ENCODE data around the gene LARP1.

LARP1 gene

DNA sequence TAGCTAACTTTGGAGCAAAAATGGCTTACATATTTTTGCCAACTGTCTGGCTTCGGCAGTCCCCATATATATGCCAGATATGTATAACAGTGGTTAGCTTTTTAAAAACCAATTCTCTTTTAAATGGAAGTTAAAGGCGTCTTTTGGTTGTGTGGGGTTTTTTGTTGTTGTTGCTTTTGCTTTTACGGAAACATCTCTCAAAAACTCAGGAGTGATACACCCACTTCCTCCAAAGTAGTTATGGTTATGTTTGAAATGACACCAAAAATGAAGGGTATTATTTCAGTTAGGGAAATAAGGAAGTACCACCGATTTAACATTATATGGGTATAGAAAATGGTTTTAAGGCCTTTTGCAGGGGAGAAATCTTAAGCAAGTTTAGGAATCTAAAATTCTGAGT lies 105.6 kb downstream of the LARP1 start:
- peak in 1 of 2 donors; percentile 19 for DNase-seq

DNA sequence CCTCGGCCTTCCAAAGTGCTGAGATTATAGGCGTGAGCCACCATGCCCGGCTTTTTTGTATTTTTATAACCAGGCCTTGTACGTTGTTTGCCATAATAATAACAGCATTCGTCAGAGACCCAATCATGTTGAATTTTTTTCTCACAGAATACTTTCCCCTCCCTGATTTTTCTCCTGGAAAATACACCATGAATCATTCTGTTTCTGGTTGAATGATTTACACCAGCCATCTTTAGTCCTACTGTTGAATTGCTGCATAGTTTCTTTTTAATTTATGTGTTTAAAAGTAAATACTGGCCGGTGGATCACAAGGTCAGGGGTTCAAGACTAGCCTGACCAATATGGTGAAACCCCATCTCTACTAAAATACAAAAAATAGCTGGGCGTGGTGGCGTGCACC lies 106.8 kb downstream of the LARP1 start:
- DNase-seq: no peak

DNA sequence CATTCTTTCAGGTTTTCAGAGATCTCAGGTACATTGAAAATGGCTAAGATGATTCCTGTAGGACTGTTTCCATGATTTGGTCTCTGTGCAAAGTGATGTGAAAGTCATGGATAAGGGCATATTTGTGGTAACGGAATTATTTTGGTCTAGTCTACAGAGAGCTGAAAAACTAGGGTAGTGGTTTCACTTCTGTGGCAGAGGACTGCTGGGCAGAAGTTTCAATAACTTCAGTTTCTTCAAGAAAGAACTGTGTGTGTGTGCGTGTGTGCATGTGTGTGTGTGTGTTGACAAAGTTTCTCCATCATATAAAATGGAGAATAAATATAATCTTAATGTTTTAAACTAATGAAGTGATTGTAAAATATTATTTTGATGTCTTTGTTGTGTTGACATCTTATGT lies 107.6 kb downstream of the LARP1 start:
- no peak for DNase-seq

DNA sequence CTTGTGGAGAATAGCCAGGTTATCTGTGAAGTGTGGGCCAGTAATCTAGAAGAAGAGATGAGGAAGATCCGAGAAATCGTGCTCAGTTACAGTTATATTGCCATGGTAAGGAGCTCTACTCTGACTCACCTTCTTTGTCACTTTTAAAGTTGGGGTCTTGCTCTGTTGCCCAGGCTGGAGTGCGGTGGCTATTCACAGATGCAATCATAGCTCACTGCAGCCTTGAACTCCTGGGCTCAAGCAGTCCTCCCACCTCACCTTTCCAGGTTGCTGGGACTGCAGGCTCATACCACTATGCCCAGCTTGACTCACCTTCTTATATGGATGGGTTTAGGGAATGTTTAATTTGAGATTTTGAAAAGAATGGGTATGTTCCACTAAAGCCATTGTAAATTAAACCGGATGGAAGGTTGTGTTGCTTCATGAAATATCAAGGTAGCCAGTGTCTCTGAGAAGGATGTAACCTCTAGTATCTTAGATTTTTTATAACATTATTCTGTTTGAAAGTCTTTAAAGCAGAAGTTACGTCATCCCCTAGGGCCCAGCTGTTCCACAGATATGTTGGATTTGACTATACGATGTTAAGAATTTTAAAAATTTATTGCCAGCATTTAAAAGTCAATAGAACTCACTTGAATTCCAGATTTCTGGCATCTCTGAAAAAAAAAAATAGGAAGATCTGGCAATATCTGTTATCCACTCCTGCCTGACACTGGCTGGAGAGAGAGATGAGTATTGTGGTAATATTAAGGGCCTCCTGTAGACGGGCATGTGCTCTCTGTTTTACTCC lies 108.3 kb downstream of the LARP1 start:
- DNase-seq: no peak

DNA sequence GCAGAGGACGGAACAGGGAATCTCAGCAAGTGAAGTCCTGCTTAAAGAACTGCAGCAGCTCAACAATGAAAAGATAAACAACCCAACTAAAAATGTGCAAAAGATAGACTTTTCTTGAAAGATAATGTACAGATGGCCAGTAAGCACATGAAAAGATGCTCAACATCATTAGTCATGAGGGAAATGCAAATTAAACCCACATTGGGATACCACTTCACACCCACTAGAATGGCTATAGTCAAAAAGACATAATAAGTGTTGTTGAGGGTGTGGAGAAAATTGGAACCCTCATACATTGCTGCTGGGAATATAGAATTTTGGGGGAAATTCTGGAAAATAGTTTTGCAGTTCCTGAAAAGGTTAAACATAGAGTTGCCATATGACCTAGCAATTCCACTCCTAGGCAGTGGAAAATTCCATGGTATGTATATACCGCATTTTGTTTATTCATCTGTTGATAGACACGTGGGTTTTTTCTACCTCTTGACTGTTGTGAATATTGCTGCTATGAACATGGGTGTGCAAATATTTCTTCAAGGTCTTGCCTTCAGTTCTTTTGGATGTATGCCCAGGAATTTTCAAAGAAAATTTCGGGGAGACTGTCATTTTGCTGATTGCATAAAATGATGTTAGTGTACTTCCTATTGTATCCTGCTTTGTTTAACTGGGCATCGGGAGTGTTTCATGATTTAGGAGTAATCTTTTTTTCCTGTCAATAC lies 110.4 kb downstream of the LARP1 start:
- no peak for DNase-seq

DNA sequence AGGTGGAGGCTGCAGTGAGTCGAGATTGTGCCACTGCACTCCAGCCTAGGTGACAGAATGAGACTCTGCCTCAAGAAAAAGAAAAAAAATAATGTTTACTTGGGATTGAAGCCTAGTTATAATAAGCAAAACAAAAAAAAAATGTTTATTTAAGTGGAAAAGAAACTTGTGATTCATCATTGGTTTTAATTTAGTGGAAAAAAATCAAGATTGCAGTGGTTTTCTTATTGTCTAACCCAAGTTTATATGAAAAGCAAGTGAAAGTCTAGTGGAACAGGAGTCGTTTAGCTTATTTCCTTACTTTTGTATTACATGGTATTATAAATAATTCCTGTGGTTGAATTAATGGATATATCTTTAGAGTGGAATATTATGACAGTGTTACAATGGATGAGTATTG lies 111.7 kb downstream of the LARP1 start:
- DNase-seq: no peak

All from CD4-positive, alpha-beta T cell treated with Interleukin-4 for 1 hour (primary cell).